ENCODE data around the gene TMLHE.
"Not testable (repeated sequence)": the region's sequence is repeated elsewhere in the genome, so short reads cannot be mapped to it uniquely, and the experiment has no call there.

TMLHE gene

GRCh38 chrX:155577682-155578081 is 35.1 kb downstream of the TMLHE start:
- no peak for TF ChIP-seq CTCF (IDR thresholded peaks at IDR 0.05; ENCODE audit: low read length, missing control alignments)
- no peak for DNase-seq (ENCODE audit: low read depth)
- no peak overlapping the region for H3K4me3 ChIP-seq (replicated peaks; ENCODE audit: low read depth, low read length)

GRCh38 chrX:155563099-155563498 is 49.7 kb downstream of the TMLHE start:
- H3K4me3 ChIP-seq (replicated peaks; ENCODE audit: low read depth, low read length): no peak overlapping the region
- TF ChIP-seq CTCF (IDR thresholded peaks at IDR 0.05; ENCODE audit: low read length, missing control alignments): no peak
- DNase-seq (ENCODE audit: low read depth): no peak

DNA sequence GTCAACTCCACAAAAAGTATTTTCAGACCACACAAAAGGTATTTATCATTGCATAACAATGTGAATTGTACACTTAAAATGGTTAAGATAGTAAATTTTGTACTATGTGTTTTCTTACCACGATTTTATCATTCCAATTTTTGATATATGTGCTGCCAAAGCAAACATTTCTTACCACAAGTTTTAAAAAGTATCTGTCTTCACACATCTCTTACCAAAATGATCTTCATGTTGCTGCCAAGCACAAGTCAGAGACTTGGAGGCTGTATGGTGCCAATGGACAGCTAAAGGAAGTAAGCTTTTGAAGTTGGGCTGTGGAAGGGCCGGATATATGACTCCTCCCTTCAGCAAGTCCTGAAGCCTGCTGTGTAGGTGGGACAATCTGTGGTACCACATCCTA is 67.9 kb downstream of the TMLHE start:
- no peak for TF ChIP-seq CTCF (IDR thresholded peaks at IDR 0.05; ENCODE audit: low read length, missing control alignments)
- H3K4me3 ChIP-seq (replicated peaks; ENCODE audit: low read depth, low read length): no peak overlapping the region
- DNase-seq (ENCODE audit: low read depth): peak; percentile 14

DNA sequence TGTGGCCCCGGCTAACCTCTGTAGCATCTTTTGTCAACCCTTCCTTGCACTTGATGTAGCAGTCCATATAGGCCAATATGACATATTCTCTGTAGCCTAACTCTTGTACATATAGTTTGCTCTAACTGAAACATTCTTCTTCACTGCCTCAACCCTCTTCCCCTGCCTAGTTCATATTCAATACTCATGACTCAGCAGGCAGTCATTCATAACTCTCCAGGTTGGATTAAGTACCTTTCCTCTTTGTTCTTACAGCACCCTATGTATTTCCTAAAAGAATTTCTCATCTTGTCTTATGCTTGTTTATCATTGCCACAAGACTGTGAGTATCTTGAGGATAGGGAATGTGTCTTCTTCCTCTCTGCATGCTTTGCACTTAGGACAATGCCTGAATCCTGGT is 76.9 kb downstream of the TMLHE start:
- no peak overlapping the region for H3K4me3 ChIP-seq (replicated peaks; ENCODE audit: low read depth, low read length)
- DNase-seq (ENCODE audit: low read depth): no peak
- no peak for TF ChIP-seq CTCF (IDR thresholded peaks at IDR 0.05; ENCODE audit: low read length, missing control alignments)

DNA sequence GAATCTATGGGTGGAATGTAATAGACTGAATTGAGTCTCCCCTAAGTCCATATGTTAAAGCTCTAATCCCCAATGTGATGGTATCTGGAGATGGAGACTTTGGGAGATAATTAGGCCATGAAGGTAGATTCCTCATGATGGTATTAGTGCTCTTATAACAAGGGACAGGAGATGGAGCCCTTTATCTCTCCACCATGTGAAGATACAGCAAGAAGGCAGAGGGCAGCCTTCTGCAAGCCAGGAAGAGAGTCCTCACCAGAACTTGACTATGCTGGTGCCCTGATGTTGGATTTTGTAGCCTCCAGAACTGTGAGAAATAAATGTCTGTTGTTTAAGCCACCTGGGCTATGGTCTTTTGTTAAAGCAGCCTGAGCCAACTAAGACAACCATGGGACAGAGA is 78.0 kb downstream of the TMLHE start:
- TF ChIP-seq CTCF (IDR thresholded peaks at IDR 0.05; ENCODE audit: low read length, missing control alignments): no peak
- no peak overlapping the region for H3K4me3 ChIP-seq (replicated peaks; ENCODE audit: low read depth, low read length)
- peak; percentile 0 for DNase-seq (ENCODE audit: low read depth)

- DNase-seq (ENCODE audit: low read depth); H3K4me3 ChIP-seq (replicated peaks; ENCODE audit: low read depth, low read length): not testable (repeated sequence)
These were observed 85.7 kb downstream of the TMLHE start for GRCh38 chrX:155527023-155527422.

GRCh38 chrX:155514225-155514624 is 98.5 kb downstream of the TMLHE start:
- DNase-seq (ENCODE audit: low read depth): no peak
- no peak for TF ChIP-seq CTCF (IDR thresholded peaks at IDR 0.05; ENCODE audit: low read length, missing control alignments)
- H3K4me3 ChIP-seq (replicated peaks; ENCODE audit: low read depth, low read length): no peak overlapping the region

GRCh38 chrX:155505296-155505695 is 107.5 kb downstream of the TMLHE start:
- TF ChIP-seq CTCF (IDR thresholded peaks at IDR 0.05; ENCODE audit: low read length, missing control alignments): no peak
- H3K4me3 ChIP-seq (replicated peaks; ENCODE audit: low read depth, low read length): no peak overlapping the region
- DNase-seq (ENCODE audit: low read depth): no peak

DNA sequence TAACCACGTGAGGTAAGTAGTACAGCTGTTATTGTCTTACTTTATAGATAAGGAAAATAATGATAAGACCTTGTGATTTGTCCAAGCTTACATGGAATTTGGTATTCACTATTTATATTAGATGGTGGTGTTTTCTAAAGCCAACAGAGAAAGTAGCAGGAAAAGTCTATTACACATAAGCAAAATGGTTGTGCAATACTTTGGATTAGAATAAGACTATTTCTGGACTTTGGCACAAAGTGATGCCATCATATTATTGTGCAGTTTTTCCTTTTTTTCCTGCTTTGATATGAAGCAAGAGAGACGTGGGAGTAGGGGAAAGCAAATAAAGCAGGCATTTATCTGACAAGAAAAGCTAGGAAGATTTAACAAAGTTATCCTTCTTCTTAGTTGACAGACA is 117.6 kb downstream of the TMLHE start:
- DNase-seq (ENCODE audit: low read depth); H3K4me3 ChIP-seq (replicated peaks; ENCODE audit: low read depth, low read length): not testable (repeated sequence)

- DNase-seq (ENCODE audit: low read depth); H3K4me3 ChIP-seq (replicated peaks; ENCODE audit: low read depth, low read length): not testable (repeated sequence)
These were observed 121.3 kb downstream of the TMLHE start for GRCh38 chrX:155491421-155491820.

DNA sequence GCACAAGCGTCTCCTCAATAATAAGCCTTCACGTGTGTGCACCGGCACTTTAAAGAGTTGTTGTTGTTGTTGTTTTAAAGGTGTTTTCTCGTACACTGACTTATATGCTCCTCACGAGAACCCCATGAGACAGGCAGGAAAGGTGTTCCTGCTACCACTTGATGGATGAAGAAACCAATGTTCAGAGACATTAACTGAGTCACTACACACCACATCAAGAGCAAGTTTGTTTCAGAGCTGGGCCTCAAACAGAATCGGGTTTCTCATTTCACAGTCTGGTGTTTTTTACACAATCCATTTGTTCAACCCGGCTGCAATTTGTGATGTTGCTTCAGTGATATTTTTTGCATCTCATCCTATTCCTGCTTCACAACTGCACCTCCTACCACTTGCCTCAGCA is 135.6 kb downstream of the TMLHE start:
- DNase-seq (ENCODE audit: low read depth); H3K4me3 ChIP-seq (replicated peaks; ENCODE audit: low read depth, low read length): not testable (repeated sequence)
